IMR-90 (cell line): ENCODE results near the gene STK17B. TPM values are rescaled to one million over a fixed set of nuclear protein-coding genes. Genes with fewer than 3 reads are reported as not detected.

Experiments
- ATAC-seq: fragments of 200-7000 bp; cut with Tn5 transposase; 2 replicates; pipeline ENCODE4 v1.9.1; 2020; ENCODE audit warnings: low read depth, mild to moderate bottlenecking, moderate library complexity
- BruUV-seq: library from RNA; stranded (reverse); fragments of 400-500 nt; replicated peaks from 2 replicates; lab custom pipeline; 2021; lab: Mats Ljungman, UMichigan
- CTCF ChIA-PET: fragments of 300-600 bp; formaldehyde crosslinking; extraction: SDS; loops from one replicate; lab custom pipeline; 2021; ENCODE audit warnings: antibody characterized with exemption; lab: Yijun Ruan, JAX
- POLR2A ChIA-PET: fragments of 300-600 bp; sonication (Branson Sonifier 250); formaldehyde crosslinking; loops from one replicate; lab custom pipeline; 2022; ENCODE audit warnings: antibody characterized with exemption; ENCODE audit not compliant: unreplicated experiment; lab: Charles Lee
- DNase-seq: peaks from one replicate; pipeline ENCODE4 v3.0.0; 2013
- H2AFZ ChIP-seq: replicated peaks from 2 replicates; pipeline ENCODE3; 2013; ENCODE audit warnings: low read length, mild to moderate bottlenecking; ENCODE audit not compliant: poor library complexity
- H2AK5ac ChIP-seq: 2 replicates; pipeline ENCODE4 v1.6.1; 2013; ENCODE audit warnings: low read depth, low read length, inconsistent platforms
- H2AK9ac ChIP-seq: replicated peaks from 2 replicates; pipeline ENCODE3; 2013; ENCODE audit warnings: mild to moderate bottlenecking, low read depth, low read length, moderate library complexity; ENCODE audit not compliant: poor library complexity
- H2BK120ac ChIP-seq: 2 replicates; pipeline ENCODE4 v1.6.1; 2013; ENCODE audit warnings: low read depth, low read length, inconsistent platforms
- H2BK15ac ChIP-seq: 3 replicates; pipeline ENCODE4 v1.6.1; 2013; ENCODE audit warnings: low read depth, low read length, inconsistent platforms
- H2BK20ac ChIP-seq: 2 replicates; pipeline ENCODE4 v1.6.1; 2013; ENCODE audit warnings: low read depth, mild to moderate bottlenecking, inconsistent platforms, low read length, moderate library complexity
- H2BK5ac ChIP-seq: 2 replicates; pipeline ENCODE4 v1.6.1; 2013; ENCODE audit warnings: mild to moderate bottlenecking, low read depth, low read length, inconsistent platforms; ENCODE audit not compliant: poor library complexity, severe bottlenecking
- H3K14ac ChIP-seq: replicated peaks from 2 replicates; pipeline ENCODE4 v1.6.1; 2013; ENCODE audit warnings: low read depth, low read length, inconsistent platforms
- H3K18ac ChIP-seq: 2 replicates; pipeline ENCODE4 v1.6.1; 2013; ENCODE audit warnings: low read depth, low read length, control low read depth
- H3K23ac ChIP-seq: 2 replicates; pipeline ENCODE4 v1.6.1; 2013; ENCODE audit warnings: low read depth, low read length, inconsistent platforms
- H3K27ac ChIP-seq: 2 replicates; pipeline ENCODE4 v1.5.1; 2013; ENCODE audit warnings: mild to moderate bottlenecking, control low read depth, low read length; ENCODE audit not compliant: insufficient read depth
- H3K27me3 ChIP-seq: 2 replicates; pipeline ENCODE4 v1.6.1; 2013; ENCODE audit warnings: low read length; ENCODE audit not compliant: control insufficient read depth, insufficient read depth
- H3K36me3 ChIP-seq: 2 replicates; pipeline ENCODE4 v1.6.1; 2013; ENCODE audit warnings: low read length, mixed read lengths; ENCODE audit not compliant: control insufficient read depth, insufficient read depth
- H3K4ac ChIP-seq: 2 replicates; pipeline ENCODE4 v1.6.1; 2013; ENCODE audit warnings: low read depth, low read length, inconsistent platforms
- H3K4me1 ChIP-seq: 2 replicates; pipeline ENCODE4 v1.6.1; 2013; ENCODE audit warnings: low read length, mixed read lengths; ENCODE audit not compliant: control insufficient read depth, insufficient read depth
- H3K4me2 ChIP-seq: 2 replicates; pipeline ENCODE4 v1.6.1; 2013; ENCODE audit warnings: low read depth, mild to moderate bottlenecking, control low read depth, low read length, moderate library complexity
- H3K4me3 ChIP-seq: 2 replicates; pipeline ENCODE4 v1.5.1; 2013; ENCODE audit warnings: low read depth, mild to moderate bottlenecking, control low read depth, low read length, moderate library complexity; ENCODE audit not compliant: insufficient read depth
- H3K56ac ChIP-seq: 2 replicates; pipeline ENCODE4 v1.6.1; 2013; ENCODE audit warnings: low read length, inconsistent platforms; ENCODE audit not compliant: insufficient read depth; ENCODE audit errors: extremely low read depth
- H3K79me1 ChIP-seq, 2 experiments: 2 replicates each; pipeline ENCODE4 v1.6.1; 2013; ENCODE audit warnings: low read length in 2 of 2, inconsistent platforms in 1 of 2, low read depth in 1 of 2
- H3K9ac ChIP-seq: 2 replicates; pipeline ENCODE4 v1.6.1; 2013; ENCODE audit warnings: low read depth, low read length, control low read depth
- H3K9me1 ChIP-seq: 2 replicates; pipeline ENCODE4 v1.6.1; 2013; ENCODE audit warnings: low read length, inconsistent platforms; ENCODE audit not compliant: insufficient read depth
- H3K9me3 ChIP-seq: 2 replicates; pipeline ENCODE4 v1.6.1; 2013; ENCODE audit warnings: low read length; ENCODE audit not compliant: control insufficient read depth, insufficient read depth
- H4K20me1 ChIP-seq: 2 replicates; pipeline ENCODE4 v1.6.1; 2013; ENCODE audit warnings: low read length, inconsistent platforms; ENCODE audit not compliant: insufficient read depth
- H4K5ac ChIP-seq: 2 replicates; pipeline ENCODE4 v1.6.1; 2013; ENCODE audit warnings: mild to moderate bottlenecking, low read depth, low read length, control low read depth
- H4K8ac ChIP-seq, 2 experiments: 2 replicates each; pipeline ENCODE4 v1.6.1; 2013; ENCODE audit warnings: low read depth in 2 of 2, low read length in 2 of 2, control low read depth in 1 of 2, inconsistent platforms in 1 of 2
- H4K91ac ChIP-seq: 2 replicates; pipeline ENCODE4 v1.6.1; 2013; ENCODE audit warnings: low read depth, low read length, inconsistent platforms; ENCODE audit not compliant: insufficient read depth
- CHD1 ChIP-seq: IDR thresholded peaks from 2 replicates; pipeline ENCODE4 v1.6.1; 2012; ENCODE audit warnings: low read depth, low read length, improper control_type of control experiment
- CTCF ChIP-seq: conservative IDR thresholded peaks from 2 replicates; pipeline ENCODE4 v1.5.1; 2012; ENCODE audit warnings: mild to moderate bottlenecking, low read depth, low read length, improper control_type of control experiment
- FOS ChIP-seq: fragments of 150-350 bp; IDR thresholded peaks from 2 replicates; pipeline ENCODE4 v1.6.1; 2016; ENCODE audit warnings: low read depth, low read length
- MAZ ChIP-seq: IDR thresholded peaks from 2 replicates; pipeline ENCODE4 v1.6.1; 2012; ENCODE audit warnings: low read depth, mild to moderate bottlenecking, low read length, improper control_type of control experiment, moderate library complexity, borderline replicate concordance
- POLR2A ChIP-seq: IDR thresholded peaks from 2 replicates; pipeline ENCODE4 v1.6.1; 2012; ENCODE audit warnings: mild to moderate bottlenecking, low read depth, low read length
- SMC3 ChIP-seq: fragments of 150-350 bp; IDR thresholded peaks from 2 replicates; pipeline ENCODE4 v1.6.1; 2016; ENCODE audit warnings: low read depth, mild to moderate bottlenecking, antibody characterized with exemption, low read length, moderate library complexity
- WGBS, 2 experiments: methylation state at CpG; one replicate each; pipeline versions ENCODE4 v1.1.5 to v1.1.7; 2013; ENCODE audit warnings: missing lambda C conversion rate in 2 of 2; ENCODE audit not compliant: insufficient read length in 1 of 2; ENCODE audit errors: extremely low coverage in 2 of 2; 5-methylcytosine and 5-hydroxymethylcytosine counted together
- dilution Hi-C: fragments of 300-500 bp; cut with HindIII; formaldehyde crosslinking; loops from one replicate; pipeline ENCODE4 v1.14.3; 2018; ENCODE audit warnings: low sequenced_read_pairs; ENCODE audit not compliant: unreplicated experiment
- in situ Hi-C: fragments of 300-500 bp; cut with MboI; formaldehyde crosslinking; loops from 3 replicates; pipeline ENCODE4 v1.14.3; 2019; ENCODE audit warnings: low sequenced_read_pairs, inconsistent platforms, mixed read lengths
- intact Hi-C: fragments of 100-400 bp; cut with micrococcal nuclease; formaldehyde crosslinking; loops from 2 replicates; pipeline ENCODE4 v1.10.0; 2022
- polyA plus RNA-seq, 3 experiments: library from polyadenylated mRNA; depleted of rRNA; stranded (reverse); fragments of >200 nt; gene quantifications; 2 replicates each; pipeline ENCODE4 v1.2.3, GENCODE V29; 2012; ENCODE audit warnings: low replicate concordance in 1 of 3
- total RNA-seq: library from RNA; depleted of rRNA; stranded (reverse); fragments of >200 nt; gene quantifications from 2 replicates; pipeline ENCODE4 v1.2.3, GENCODE V29; 2012

STK17B gene
- total and polyA plus RNA-seq, 2 of the 4 experiments (the other 2 are of a cell fraction), result 7.5 to 48.9 TPM

- in situ Hi-C loops (loop anchor here (10.0 to 25.0 kb wide), 2 partner anchors 89 to 161 kb away; no protein-coding TSS in a partner anchor), dilution Hi-C loops (no loop called here), intact Hi-C loops (loop anchor here (5.0 kb wide), 1 partner anchor 59 kb away; no protein-coding TSS in a partner anchor)
- Histone ChIP-seq H3K56ac (no peak overlapping the region), H3K79me1 (no peaks in the 10 kb centered on the region), H3K23ac (no peak overlapping the region), H3K9me3 (no peaks in the 10 kb centered on the region), H4K91ac (no peak overlapping the region), H3K27ac (no peak overlapping the region), H3K4me3 (no peak overlapping the region), H3K4me2 (no peak overlapping the region), H3K9ac (no peak overlapping the region), H3K4ac (no peak overlapping the region), H4K8ac (no peak overlapping the region), H3K36me3 (no peaks in the 10 kb centered on the region), H3K27me3 (no peaks in the 10 kb centered on the region), H2BK5ac (no peak overlapping the region), H2AK5ac (no peak overlapping the region), H2BK15ac (no peak overlapping the region), H2BK20ac (no peak overlapping the region), H2AK9ac (no peak overlapping the region), H3K18ac (no peak overlapping the region), H4K5ac (no peak overlapping the region), H3K4me1 (no peaks in the 10 kb centered on the region), H2AFZ (no peak overlapping the region), H2BK120ac (no peak overlapping the region), H3K9me1 (0 out of 2 replicates have a peak, but pooled peaks cover 3% of the 10 kb centered on the region), H4K20me1 (peaks cover 13% of the 10 kb centered on the region), H3K14ac (no peak overlapping the region)
- no peak for TF ChIP-seq POLR2A
- TF ChIP-seq CHD1, result no peak
- TF ChIP-seq FOS, result no peak
- TF ChIP-seq MAZ, result no peak
- no peak for TF ChIP-seq SMC3
- TF ChIP-seq CTCF, result no peak
- ChIA-PET CTCF (no interaction called here), POLR2A (no interaction called here)
- ATAC-seq, result no peak
- 100% methylated on average over 3 of the region's 5 CpGs; no CpG with 5 or more reads in 1 of the 2 experiments for WGBS, 2 experiments
- DNase-seq, result peak; percentile 23
- BruUV-seq, result no TSS peak
Measured at GRCh38 chr2:196173505-196173904, 2.1 kb upstream of the STK17B start.
